Stimulated activated CD4-positive, alpha-beta T cell treated with anti-CD3 and anti-CD28 coated beads, Interleukin-2, amount 100 ng/mL, for 4 hours (primary cell): Measurements from ENCODE around the gene MARCHF3.
"Not testable (repeated sequence)": the region's sequence is repeated elsewhere in the genome, so short reads cannot be mapped to it uniquely, and the experiment has no call there.

ENCODE experiments used
- DNase-seq: peaks from one replicate; pipeline ENCODE4 v3.0.0-alpha.2; 2020; ENCODE audit warnings: low read depth

The MARCHF3 gene

GRCh38 chr5:126917918-126918614 lies 112.3 kb downstream of the MARCHF3 start:
- DNase-seq, result no peak

GRCh38 chr5:126915496-126915895 lies 114.9 kb downstream of the MARCHF3 start:
- DNase-seq, result no peak

- DNase-seq, result no peak
These were observed 115.4 kb downstream of the MARCHF3 start for GRCh38 chr5:126914801-126915436.

- DNase-seq, result no peak
These were observed 117.7 kb downstream of the MARCHF3 start for GRCh38 chr5:126912616-126913200.

- DNase-seq, result no peak
These were observed 118.4 kb downstream of the MARCHF3 start for GRCh38 chr5:126911986-126912385.

GRCh38 chr5:126909856-126910255 lies 120.5 kb downstream of the MARCHF3 start:
- DNase-seq, result no peak

GRCh38 chr5:126904407-126904806 lies 126.0 kb downstream of the MARCHF3 start:
- DNase-seq, result not testable (repeated sequence)

GRCh38 chr5:126900796-126901195 lies 129.6 kb downstream of the MARCHF3 start:
- DNase-seq, result no peak

- DNase-seq, result no peak
These were observed 130.9 kb downstream of the MARCHF3 start for GRCh38 chr5:126899476-126899875.

GRCh38 chr5:126897851-126898630 lies 132.3 kb downstream of the MARCHF3 start:
- no peak for DNase-seq

GRCh38 chr5:126896170-126896702 lies 134.1 kb downstream of the MARCHF3 start:
- no peak for DNase-seq

- DNase-seq, result not testable (repeated sequence)
These were observed 134.6 kb downstream of the MARCHF3 start for GRCh38 chr5:126895712-126896111.

- DNase-seq, result not testable (repeated sequence)
These were observed 139.9 kb downstream of the MARCHF3 start for GRCh38 chr5:126890414-126890813.

- no peak for DNase-seq
These were observed 142.2 kb downstream of the MARCHF3 start for GRCh38 chr5:126888175-126888574.

GRCh38 chr5:126884269-126884819 lies 146.0 kb downstream of the MARCHF3 start:
- no peak for DNase-seq

- no peak for DNase-seq
These were observed 146.7 kb downstream of the MARCHF3 start for GRCh38 chr5:126883564-126884245.

GRCh38 chr5:126881821-126882600 lies 148.3 kb downstream of the MARCHF3 start:
- no peak for DNase-seq

GRCh38 chr5:126878634-126879033 lies 151.7 kb downstream of the MARCHF3 start:
- DNase-seq, result no peak

GRCh38 chr5:126878085-126878484 lies 152.3 kb downstream of the MARCHF3 start:
- no peak for DNase-seq

- no peak for DNase-seq
These were observed 152.8 kb downstream of the MARCHF3 start for GRCh38 chr5:126877602-126878001.
